ENCODE data around the gene NLRC3.
"Not testable (repeated sequence)": the region's sequence is repeated elsewhere in the genome, so short reads cannot be mapped to it uniquely, and the experiment has no call there.

NLRC3 gene

DNA sequence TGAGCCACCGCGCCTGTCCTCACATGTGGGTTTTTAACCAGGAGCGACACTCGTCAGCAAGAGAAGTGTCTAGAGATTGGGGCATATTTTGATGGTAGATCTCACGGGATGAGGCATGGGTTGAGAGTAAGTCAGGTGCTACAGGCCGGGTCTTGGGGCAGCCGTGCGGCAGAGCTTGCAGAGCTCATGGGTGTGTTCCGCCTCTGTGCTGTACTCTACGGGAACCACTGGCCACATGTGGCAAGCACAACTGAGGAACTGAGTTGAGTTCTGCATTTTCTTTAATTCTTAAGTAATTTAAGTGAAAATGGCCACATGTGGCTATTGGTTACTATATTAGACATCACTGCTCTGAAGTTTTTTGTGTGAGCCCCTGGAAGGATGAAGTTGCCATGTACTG, 66.8 kb downstream of the NLRC3 start:
- DNase-seq, result no peak

GRCh38 chr16:3509470-3509928, 67.7 kb downstream of the NLRC3 start:
- DNase-seq, result no peak

DNA sequence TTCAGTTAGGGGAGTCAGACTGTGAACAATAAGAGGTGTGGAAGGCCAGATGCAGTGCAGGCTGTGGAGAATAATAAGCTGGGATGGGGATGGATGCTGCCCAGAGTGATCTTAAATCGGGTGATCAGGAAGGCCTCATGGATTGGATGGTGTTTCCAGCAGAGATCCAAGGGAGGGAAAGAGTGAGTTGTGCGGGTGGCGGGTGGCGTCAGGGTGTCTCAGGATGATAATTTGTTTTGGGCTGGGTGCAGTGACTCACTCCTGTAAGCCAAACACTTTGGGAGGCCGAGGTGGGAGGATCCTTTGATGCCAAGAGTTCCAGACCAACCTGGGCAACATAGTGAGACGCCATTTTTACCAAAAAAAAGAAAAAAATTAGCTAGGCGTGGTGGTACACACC, 68.5 kb downstream of the NLRC3 start:
- DNase-seq, result no peak

DNA sequence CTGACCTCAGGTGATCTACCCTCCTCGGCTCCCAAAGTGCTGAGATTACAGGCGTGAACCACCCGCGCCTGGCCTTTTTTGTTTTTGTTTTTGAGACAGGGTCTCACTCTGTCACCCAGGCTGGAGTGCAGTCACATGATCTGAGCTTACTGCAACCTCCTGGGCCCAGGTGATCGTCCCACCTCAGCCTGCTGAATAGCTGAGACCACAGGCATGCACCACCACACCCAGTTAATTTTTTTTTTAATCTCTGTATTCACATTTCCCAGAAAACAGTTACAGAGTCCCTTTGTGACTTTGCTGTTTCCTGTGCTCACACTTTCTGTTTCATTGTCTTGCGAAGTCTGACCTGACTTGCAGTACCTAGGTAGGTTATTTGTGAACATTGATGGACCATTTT, 73.7 kb downstream of the NLRC3 start:
- no peak for DNase-seq

DNA sequence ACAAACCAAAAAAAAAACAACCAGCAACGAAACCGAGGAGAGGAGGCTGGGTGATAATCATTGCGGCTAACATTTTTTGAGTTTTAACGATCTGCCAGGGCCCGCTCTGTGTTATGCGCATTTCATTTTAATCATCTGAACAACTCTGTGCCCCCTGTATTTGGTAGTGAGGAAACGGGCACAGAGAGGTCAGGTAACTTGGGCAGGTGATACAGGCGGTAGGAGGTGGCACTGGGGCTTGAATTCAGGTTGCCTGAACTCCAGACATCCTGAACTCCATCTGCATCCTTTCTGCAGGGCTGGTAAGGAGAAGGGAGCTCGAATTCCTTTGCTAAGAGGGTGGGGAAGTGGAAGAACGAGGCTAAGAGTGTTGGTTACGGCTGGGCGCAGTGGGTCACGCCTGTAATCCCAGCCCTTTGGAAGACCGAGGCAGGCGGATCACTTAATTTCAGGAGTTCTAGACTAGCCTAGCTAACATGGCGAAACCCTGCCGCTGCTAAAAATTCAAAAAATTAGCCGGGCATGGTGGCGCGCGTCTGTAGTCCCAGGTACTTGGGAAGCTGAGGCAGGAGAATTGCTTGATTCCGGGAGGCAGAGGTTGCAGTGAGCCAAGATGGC, 75.3 kb downstream of the NLRC3 start:
- DNase-seq, result no peak

GRCh38 chr16:3501412-3501761, 75.8 kb downstream of the NLRC3 start:
- DNase-seq, result not testable (repeated sequence)

- no peak for DNase-seq
Measured at GRCh38 chr16:3498988-3499387, 78.2 kb downstream of the NLRC3 start.

- DNase-seq, result no peak
Measured at GRCh38 chr16:3497771-3498170, 79.4 kb downstream of the NLRC3 start.

- no peak for DNase-seq
Measured at GRCh38 chr16:3496386-3496785, 80.8 kb downstream of the NLRC3 start.

DNA sequence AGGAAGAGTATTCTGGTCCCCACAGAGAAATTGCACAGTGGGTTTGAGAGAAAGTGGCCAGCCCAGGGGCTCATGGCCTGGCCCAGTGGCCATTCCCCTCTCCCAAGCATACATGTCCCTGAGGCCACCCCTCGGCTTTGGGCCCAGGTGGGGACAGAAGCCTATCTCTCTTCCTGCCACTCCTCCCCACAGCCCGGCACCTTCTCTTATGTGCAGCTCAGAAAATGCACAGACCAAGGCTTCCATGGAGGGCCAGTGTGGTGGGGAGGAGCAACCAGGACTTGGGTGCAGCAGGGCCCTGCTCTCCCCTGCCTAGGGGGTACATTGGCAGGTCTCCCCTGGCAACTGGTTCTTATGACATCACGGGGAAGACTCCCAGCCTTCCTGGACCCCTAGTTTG, 82.0 kb downstream of the NLRC3 start, which contains the start of gene C16orf90:
TSS of gene C16orf90 (minus strand) at position 314 of the 400 bp plus-strand sequence. CDS start at position 246, 68 bp downstream.
- DNase-seq, result no peak

- DNase-seq, result no peak
Measured at GRCh38 chr16:3494386-3494973, 82.7 kb downstream of the NLRC3 start.

DNA sequence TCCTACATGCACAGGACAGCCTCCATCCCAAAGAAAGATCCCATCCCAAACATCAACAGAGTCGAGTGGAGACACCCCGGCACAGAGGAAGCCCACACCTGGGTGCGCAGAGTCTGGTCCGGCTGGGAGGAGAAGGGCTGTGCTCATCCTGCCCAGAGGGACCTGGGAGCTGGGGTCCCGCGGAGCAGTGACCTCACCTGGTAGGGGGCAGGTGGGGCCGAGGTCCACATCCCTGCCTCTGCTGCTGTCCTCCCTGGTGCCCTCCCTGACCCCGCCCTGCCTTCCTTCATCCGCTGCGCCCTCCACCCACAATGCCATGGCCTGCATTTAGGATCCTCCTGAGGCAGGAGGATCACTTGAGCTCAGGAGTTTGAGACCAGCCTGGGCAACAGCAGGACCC, 84.8 kb downstream of the NLRC3 start:
- DNase-seq, result no peak

DNA sequence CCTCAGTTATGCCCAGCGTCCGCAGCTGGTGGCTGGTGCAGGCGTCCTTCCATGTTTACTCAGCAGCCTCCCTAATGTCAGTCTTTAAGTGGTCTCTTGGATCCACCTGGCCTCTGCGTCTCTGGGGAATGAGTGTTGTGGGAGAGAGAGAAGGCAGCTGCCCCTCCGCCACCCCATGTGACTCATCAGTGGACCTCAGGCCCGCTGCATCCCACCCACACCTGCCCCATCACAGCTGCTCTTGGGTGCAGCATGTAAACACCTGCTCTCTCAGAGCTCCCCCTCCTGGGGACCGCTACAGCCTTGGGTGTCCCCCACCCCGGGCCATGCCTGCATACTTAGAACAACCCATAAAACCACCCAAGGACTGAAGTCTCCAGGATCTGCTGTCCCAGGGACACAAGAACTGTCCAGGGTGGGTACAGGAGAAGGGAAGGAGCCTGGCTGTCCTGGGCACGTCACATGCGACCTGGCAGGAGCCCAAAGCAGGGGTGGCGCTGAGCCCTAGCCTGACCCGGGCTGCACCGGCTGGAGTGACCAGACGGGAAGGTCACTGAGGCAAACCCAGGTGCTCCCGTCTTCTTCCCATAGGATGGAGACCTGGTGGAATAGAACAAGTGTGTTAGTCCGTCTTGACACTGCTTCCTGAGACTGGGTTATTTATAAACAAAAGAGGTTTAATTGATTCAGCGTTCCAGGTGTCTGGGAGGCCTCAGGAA, 86.1 kb downstream of the NLRC3 start:
- DNase-seq, result no peak
